OCI-LY1 (cell line): Measurements from ENCODE around the gene BRD3OS.

ENCODE experiments used
- EZH2 ChIP-seq: fragments of 200-600 bp; sonication (generic), shearing (Covaris generic); IDR thresholded peaks from 2 replicates; pipeline ENCODE4 v1.8.0; 2017; ENCODE audit warnings: borderline replicate concordance, mixed run types, mild to moderate bottlenecking, antibody characterized with exemption, low read length, moderate library complexity, mixed read lengths
- TF ChIP-seq, protein P1 (sequence below): fragments of 200-600 bp; sonication (generic), shearing (Covaris generic); IDR thresholded peaks from 2 replicates; pipeline ENCODE4 v1.5.1; 2017; ENCODE audit warnings: mild to moderate bottlenecking, antibody characterized with exemption, low read length, moderate library complexity, mixed read lengths

DNA sequence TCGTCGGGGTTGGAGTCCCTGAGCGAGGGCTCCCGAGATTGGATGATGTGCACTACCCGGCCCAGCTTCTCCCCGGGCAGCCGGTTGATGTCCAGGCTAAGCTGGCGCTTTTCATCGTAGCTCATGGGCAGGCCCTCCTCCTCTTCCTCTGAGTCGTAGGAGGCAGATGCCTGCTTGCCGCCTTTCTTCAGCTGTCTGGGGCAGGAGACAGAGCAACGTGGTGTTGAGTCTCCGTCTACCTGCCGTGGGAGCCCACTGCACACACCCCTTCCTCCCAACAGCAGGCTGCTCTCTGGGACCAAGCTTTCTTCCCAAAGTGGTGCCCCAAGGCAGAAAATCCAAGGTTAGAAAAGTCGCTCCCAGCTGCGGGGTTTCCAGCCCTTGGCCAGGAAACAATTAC lies 10.8 kb downstream of the BRD3OS start:
- TF ChIP-seq, protein P1, sequence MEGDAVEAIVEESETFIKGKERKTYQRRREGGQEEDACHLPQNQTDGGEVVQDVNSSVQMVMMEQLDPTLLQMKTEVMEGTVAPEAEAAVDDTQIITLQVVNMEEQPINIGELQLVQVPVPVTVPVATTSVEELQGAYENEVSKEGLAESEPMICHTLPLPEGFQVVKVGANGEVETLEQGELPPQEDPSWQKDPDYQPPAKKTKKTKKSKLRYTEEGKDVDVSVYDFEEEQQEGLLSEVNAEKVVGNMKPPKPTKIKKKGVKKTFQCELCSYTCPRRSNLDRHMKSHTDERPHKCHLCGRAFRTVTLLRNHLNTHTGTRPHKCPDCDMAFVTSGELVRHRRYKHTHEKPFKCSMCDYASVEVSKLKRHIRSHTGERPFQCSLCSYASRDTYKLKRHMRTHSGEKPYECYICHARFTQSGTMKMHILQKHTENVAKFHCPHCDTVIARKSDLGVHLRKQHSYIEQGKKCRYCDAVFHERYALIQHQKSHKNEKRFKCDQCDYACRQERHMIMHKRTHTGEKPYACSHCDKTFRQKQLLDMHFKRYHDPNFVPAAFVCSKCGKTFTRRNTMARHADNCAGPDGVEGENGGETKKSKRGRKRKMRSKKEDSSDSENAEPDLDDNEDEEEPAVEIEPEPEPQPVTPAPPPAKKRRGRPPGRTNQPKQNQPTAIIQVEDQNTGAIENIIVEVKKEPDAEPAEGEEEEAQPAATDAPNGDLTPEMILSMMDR, result no peak
- TF ChIP-seq EZH2, result no peak
